Spinal cord (tissue), 10 donors: ENCODE measurements around the gene CACNB2. TPM values are rescaled to one million over a fixed set of nuclear protein-coding genes. Genes with fewer than 3 reads are reported as not detected.

Source experiments
- DNase-seq, 6 donors: peaks; one replicate each; pipeline versions ENCODE4 v3.0.0 to v3.0.0-alpha.2; 2013 to 2015; ENCODE audit warnings: low spot score in 6 of 6, low read depth in 4 of 6
- H3K27ac ChIP-seq: one replicate; pipeline ENCODE4 v1.5.1; 2013; ENCODE audit warnings: low read depth, low read length, control low read depth
- H3K27me3 ChIP-seq: one replicate; pipeline ENCODE4 v1.6.1; 2013; ENCODE audit warnings: low read length; ENCODE audit not compliant: control insufficient read depth, insufficient read depth
- H3K36me3 ChIP-seq: one replicate; pipeline ENCODE4 v1.6.1; 2013; ENCODE audit warnings: low read length; ENCODE audit not compliant: control insufficient read depth, insufficient read depth
- H3K4me1 ChIP-seq: one replicate; pipeline ENCODE4 v1.6.1; 2013; ENCODE audit warnings: low read length; ENCODE audit not compliant: control insufficient read depth, insufficient read depth
- H3K4me3 ChIP-seq: one replicate; pipeline ENCODE4 v1.5.1; 2013; ENCODE audit warnings: low read depth, low read length, control low read depth
- H3K9me3 ChIP-seq: one replicate; pipeline ENCODE4 v1.6.1; 2013; ENCODE audit warnings: low read length; ENCODE audit not compliant: control insufficient read depth, insufficient read depth
- WGBS: methylation state at CpG from one replicate; pipeline ENCODE4 v1.1.5; 2013; ENCODE audit warnings: missing lambda C conversion rate; ENCODE audit not compliant: insufficient coverage; 5-methylcytosine and 5-hydroxymethylcytosine counted together
- polyA plus RNA-seq, 2 donors: library from polyadenylated mRNA; unstranded; fragments of 120-200 nt; gene quantifications; one replicate each; pipeline ENCODE4 v1.2.1, GENCODE V29; 2013; ENCODE audit not compliant: insufficient read length in 2 of 2
- total RNA-seq, 2 donors: library from RNA; depleted of rRNA in 1 of 2; stranded (reverse); fragments of 120-200 nt in 1 of 2; fragments of >200 nt in 1 of 2; gene quantifications; one replicate each; pipeline versions ENCODE4 v1.2.3 to v1.2.4, GENCODE V29; 2013 to 2014
- donor health status: healthy.

CACNB2 gene
- total and polyA plus RNA-seq, 4 donors, result 18.4 to 32.7 (median 24.9) TPM

DNA sequence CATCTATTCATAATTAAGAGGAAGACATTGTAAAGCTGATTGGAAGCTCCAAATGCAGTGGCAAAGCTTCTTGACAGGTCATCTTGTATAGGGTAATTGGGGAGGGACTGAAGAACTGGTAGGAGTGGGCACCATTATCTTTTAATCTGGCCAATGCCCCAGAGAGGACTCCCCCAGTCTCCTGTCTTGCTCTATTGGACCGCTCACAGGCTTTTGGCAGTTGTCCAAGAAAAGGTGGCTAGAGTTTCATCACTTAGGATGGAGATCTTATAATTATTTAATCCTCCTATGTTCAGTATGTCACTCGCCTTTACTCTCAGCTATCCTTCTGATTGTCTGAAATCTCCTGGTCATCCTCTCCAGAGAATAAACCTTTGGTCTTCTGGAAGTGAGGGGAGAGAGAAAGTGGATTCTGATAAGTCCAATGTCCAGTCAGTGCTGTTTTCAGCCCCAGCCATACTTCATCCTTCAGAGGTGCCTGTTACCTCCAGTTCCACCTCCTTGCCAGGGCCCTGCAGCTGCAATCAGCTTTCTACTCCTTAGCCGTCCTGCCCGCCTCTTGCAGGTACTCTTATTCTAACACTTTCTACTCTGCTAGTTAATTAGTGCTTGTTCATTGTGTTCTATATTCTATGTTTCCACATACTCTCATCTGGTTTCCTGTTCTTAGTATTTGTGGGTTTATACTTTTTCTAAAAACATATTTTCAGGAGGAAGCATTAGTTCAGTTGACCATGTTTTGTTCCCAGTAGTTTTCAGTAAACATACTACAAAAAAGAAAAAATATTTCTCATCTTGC lies 269.6 kb downstream of the CACNB2 start:
- Histone ChIP-seq H3K4me1 (no peaks in the 10 kb centered on the region), H3K9me3 (no peaks in the 10 kb centered on the region), H3K27me3 (no peaks in the 10 kb centered on the region), H3K27ac (no peak overlapping the region), H3K4me3 (no peak overlapping the region), H3K36me3 (no peaks in the 10 kb centered on the region)
- no CpG with 5 or more reads among the region's 4 CpGs for WGBS
- DNase-seq, result no peak

DNA sequence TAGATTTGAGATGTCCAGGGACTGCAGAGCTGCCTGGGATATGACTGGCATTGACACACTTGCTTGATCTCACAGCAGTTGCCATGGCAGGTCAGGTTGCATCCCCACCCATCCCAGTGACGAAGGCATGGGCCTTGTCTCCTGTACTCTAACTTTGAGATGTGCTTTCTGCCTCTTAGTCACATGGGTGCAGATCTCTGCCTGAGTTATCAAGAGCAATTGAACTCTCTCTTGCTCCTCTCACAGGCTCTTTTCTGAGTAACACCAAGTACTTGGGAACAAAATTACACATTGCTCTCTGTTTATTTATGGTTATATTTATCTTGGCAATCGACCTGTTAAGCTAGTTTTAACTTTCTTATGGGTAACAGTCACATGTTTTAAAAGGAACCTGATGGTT lies 273.8 kb downstream of the CACNB2 start:
- Histone ChIP-seq H3K27ac (no peak overlapping the region), H3K9me3 (no peaks in the 10 kb centered on the region), H3K27me3 (no peaks in the 10 kb centered on the region), H3K4me3 (no peak overlapping the region), H3K36me3 (no peaks in the 10 kb centered on the region), H3K4me1 (no peaks in the 10 kb centered on the region)
- no peak for DNase-seq
- 100% methylated on average over 1 of the region's 2 CpGs for WGBS

DNA sequence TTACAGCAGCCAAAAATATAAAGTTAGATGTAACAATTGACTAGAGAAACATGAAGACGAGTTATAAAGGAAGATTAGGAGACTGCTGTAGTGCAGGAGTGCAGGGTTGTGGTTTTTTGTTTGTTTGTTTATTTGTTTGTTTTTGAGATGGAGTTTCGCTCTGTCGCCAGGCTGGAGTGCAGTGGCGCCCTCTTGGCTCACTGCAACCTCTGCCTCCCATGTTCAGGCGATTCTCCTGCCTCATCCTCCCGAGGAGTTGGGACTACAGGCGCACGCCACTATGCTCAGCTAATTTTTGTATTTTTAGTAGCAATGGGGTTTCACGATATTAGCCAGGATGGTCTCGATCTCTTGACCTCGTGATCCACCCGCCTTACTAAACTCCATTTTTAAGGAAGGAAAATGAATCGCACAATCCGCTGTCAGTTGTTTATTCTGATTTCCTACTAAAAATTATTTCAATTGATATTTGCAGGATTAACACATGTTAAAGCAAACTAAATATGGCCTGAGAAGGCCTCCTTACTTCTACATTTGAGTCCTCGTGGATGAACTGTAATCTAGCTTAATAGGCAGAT lies 277.8 kb downstream of the CACNB2 start:
- Histone ChIP-seq H3K36me3 (no peaks in the 10 kb centered on the region), H3K4me3 (no peak overlapping the region), H3K9me3 (no peaks in the 10 kb centered on the region), H3K27me3 (no peaks in the 10 kb centered on the region), H3K4me1 (no peaks in the 10 kb centered on the region), H3K27ac (no peak overlapping the region)
- WGBS, result 80% methylated on average over 1 of the region's 15 CpGs
- no peak for DNase-seq

DNA sequence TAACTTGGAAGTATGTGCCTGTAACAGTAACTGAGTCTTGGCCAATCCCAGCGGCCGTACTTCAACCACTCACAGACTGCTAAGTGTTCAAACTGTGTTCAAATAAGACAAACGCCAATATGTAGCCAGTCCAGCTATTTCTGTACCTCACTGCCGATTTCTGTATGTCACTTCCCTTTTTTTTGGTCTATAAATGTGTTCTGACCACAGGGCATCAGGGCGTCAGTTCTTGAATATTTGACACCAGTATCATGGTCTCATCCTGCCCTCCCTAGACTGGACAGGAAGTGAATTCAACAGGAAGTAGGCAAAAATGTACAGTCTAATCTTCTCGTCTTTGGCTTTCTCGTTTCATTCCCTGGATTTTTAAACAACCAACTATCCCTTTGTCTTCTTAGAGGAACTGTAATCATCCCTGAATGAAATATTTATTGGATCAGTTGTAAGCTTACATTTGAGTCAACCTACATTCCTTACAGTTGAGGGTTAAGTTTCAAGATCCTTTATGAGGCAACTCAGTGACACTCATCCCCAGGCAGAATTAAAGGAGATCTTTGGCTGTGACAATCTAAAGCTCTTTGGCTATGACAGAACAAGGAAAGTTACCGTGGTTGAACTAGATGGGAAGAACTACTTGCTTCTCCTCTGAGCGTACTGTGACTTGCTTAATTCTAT lies 278.5 kb downstream of the CACNB2 start:
- Histone ChIP-seq H3K27me3 (no peaks in the 10 kb centered on the region), H3K4me1 (no peaks in the 10 kb centered on the region), H3K9me3 (no peaks in the 10 kb centered on the region), H3K36me3 (no peaks in the 10 kb centered on the region), H3K4me3 (no peak overlapping the region), H3K27ac (no peak overlapping the region)
- DNase-seq, result no peak
- WGBS, result 94% methylated on average over 6 of the region's 9 CpGs

DNA sequence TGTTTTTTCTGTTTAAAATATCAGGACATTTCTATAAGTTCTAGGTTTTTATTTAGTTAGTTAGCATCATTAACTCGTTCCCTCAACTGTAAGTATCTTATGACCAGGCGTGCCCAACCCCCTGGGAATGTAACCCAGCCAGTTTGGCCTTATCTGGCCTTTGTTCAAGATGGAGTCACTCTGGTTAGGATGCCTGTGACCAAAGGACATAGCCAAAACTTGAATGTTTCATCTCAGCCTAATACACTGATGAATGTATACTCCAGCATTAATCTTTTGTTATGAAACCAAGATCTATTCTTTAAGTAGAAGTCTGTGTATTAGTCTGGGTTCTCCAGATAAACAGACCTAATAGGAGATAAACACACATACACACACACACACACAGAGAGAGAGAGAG lies 279.7 kb downstream of the CACNB2 start:
- no peaks in the 10 kb centered on the region for H3K27me3 ChIP-seq
- H3K4me1 ChIP-seq, result no peaks in the 10 kb centered on the region
- H3K27ac ChIP-seq, result no peak overlapping the region
- H3K4me3 ChIP-seq, result no peak overlapping the region
- no peaks in the 10 kb centered on the region for H3K36me3 ChIP-seq
- no peak for DNase-seq
- H3K9me3 ChIP-seq, result no peaks in the 10 kb centered on the region
- no CpG with 5 or more reads among the region's 2 CpGs for WGBS

DNA sequence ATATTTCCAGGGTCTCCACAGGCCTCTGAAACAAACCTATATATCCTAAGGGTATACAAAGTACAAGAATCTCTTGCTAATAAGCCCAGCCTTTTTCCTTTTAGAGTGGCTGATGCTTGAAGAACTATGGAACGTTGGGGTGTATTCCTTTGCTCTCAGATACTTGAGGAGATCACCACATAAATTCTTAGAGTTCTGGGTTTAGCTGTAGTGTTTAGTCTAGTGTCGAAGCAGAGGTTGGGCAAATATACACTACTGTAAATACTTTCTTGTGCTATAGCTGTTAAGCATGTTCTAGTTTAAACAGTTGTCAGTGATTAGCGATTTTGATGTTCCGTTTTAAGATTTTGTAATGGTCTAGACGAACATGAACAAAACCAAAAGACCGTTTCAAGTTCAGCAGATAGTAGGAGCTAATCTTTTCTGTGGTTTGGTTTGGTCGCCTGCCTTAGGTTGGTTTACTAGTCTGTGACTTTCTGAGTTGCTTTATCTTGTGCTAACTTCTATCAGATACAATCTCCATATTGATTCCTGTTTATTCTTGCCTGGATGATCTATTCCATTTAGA lies 281.6 kb downstream of the CACNB2 start:
- Histone ChIP-seq H3K27me3 (no peaks in the 10 kb centered on the region), H3K36me3 (no peaks in the 10 kb centered on the region), H3K27ac (no peak overlapping the region), H3K4me3 (no peak overlapping the region), H3K4me1 (no peaks in the 10 kb centered on the region), H3K9me3 (no peaks in the 10 kb centered on the region)
- WGBS, result 91% methylated on average over 3 of the region's 7 CpGs
- no peak for DNase-seq

DNA sequence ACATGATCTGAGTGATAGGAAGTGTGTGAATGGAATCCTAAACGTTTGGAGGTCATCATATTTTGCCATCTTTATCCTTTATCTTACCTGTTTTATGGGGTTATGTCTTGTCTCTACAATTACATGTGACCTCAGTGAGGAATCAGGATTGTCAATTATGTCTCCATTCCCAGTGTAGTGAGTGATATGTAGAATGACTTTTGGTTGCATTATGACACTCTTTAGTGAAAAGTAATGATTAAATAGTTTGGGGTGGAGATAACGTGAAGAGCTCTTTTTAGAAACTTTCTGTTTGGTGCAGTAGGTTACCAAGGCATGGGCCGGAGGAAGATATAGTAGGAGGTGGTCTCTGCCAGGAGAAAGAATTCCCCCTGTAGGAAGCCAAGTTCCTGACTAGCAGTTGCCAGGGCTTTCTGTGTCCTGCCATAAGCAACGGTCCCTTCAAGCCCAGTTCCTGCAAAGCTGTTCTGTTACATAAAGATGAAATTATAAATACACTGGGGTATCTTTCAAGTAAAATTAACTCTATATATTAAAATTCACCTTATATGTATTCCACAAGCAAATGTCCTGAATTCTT lies 282.9 kb downstream of the CACNB2 start:
- no peak for DNase-seq
- no peak overlapping the region for H3K4me3 ChIP-seq
- WGBS, result no CpG with 5 or more reads among the region's 4 CpGs
- H3K9me3 ChIP-seq, result no peaks in the 10 kb centered on the region
- H3K27ac ChIP-seq, result no peak overlapping the region
- H3K27me3 ChIP-seq, result no peaks in the 10 kb centered on the region
- H3K36me3 ChIP-seq, result no peaks in the 10 kb centered on the region
- H3K4me1 ChIP-seq, result no peaks in the 10 kb centered on the region

DNA sequence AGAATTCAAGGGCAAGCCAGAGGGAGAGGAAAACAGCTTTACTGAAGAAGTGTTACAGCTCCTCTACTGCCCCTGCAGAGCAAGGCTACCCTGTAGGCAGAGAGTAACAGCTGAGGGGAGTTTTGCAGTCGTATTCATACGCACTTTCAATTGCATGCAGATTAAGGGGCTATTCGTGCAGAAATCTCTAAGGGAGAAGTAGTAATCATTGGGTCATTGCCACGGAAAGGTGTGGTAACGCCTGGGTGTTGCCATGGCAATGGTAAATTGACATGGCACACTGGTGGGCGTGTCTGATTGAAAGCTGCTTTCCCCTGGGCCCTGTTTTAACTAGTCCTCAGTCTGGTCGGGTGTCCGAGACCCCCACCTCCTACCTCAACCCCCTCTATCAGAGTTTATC lies 284.0 kb downstream of the CACNB2 start:
- 17% methylated on average over 5 of the region's 8 CpGs for WGBS
- Histone ChIP-seq H3K4me3 (no peak overlapping the region), H3K27ac (no peak overlapping the region), H3K9me3 (no peaks in the 10 kb centered on the region), H3K4me1 (no peaks in the 10 kb centered on the region), H3K27me3 (no peaks in the 10 kb centered on the region), H3K36me3 (no peaks in the 10 kb centered on the region)
- DNase-seq, result peak in 1 of 6 donors; percentile 26

DNA sequence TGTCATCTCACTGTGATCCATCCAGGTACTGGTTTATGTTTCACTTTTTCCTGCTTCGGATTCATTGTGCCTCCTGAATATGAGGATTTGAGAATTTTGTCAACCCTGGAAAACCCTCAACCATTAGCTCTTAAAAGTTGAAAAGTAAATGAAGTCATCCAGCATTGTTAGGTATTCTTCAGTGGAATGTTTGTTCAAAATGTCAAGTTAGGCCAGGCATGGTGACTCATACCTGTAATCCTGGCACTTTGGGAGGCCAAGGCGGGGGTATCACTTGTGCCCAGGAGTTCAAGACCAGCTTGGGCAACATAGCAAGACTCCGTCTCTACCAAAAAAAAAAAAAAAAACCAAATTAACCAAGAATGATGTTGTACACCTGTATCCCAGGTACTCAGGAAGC lies 289.1 kb downstream of the CACNB2 start:
- Histone ChIP-seq H3K4me3 (no peak overlapping the region), H3K36me3 (no peaks in the 10 kb centered on the region), H3K27me3 (no peaks in the 10 kb centered on the region), H3K4me1 (no peaks in the 10 kb centered on the region), H3K9me3 (no peaks in the 10 kb centered on the region), H3K27ac (no peak overlapping the region)
- no CpG with 5 or more reads among the region's 3 CpGs for WGBS
- DNase-seq, result no peak
